ENCODE data around the gene KCTD16. TPM values are rescaled to one million over a fixed set of nuclear protein-coding genes. Genes with fewer than 3 reads are reported as not detected.

The KCTD16 gene
- total and polyA plus RNA-seq, 10 donors, result under 0.01 to 0.24 (median 0.17) TPM

DNA sequence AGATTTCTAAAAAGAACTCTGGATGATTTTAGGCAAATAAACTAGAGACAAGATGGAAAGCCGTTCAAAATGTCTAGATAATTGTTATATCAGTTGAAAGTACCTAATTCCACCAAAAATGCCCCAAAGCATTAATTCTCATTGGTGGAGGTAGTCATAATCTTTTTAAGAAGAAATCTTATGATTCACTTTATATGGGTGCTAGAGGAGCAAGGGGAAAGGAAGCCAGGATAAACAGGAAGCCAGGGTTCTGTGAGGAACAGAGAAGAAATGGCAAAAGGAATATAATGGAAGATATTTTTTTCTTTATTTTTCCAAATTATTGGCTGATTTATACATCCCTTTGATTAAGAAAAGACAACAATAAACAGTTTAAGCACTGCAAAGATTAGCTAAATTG, 8.0 kb upstream of the KCTD16 start:
- intact Hi-C loops (cut with DNase I; ENCODE audit: low total_unique reads), result no loop called here
- Histone ChIP-seq H3K27me3 (replicated peaks in 1 of 7) (no peaks in the 10 kb centered on the region), H3K27ac (no peak overlapping the region), H3K9me3 (no peaks in the 10 kb centered on the region), H3K4me3 (no peak overlapping the region), H3K4me1 (peaks cover 0 to 20% (median 5%) of the 10 kb centered on the region in 6 donors), H3K36me3 (peaks cover 0 to 100% (median 56%) of the 10 kb centered on the region in 6 donors)
- TF ChIP-seq POLR2A (IDR thresholded peaks at IDR 0.05) (no peak), CTCF (IDR thresholded peaks at IDR 0.05 in 8 of 11, conservative IDR thresholded peaks at IDR 0.05 in 3 of 11) (no peak), POLR2AphosphoS5 (IDR thresholded peaks at IDR 0.05) (no peak)
- DNase-seq, result no peak
- WGBS, 5 donors, result 94 to 100% (median 96%) methylated on average over 1 of the region's 1 CpG

GRCh38 chr5:144166696-144167095, 4.0 kb upstream of the KCTD16 start:
- Histone ChIP-seq H3K4me3 (no peak overlapping the region), H3K36me3 (peaks cover 0 to 76% (median 38%) of the 10 kb centered on the region in 6 donors), H3K4me1 (peaks cover 6 to 55% (median 33%) of the 10 kb centered on the region in 6 donors), H3K27ac (no peak overlapping the region), H3K27me3 (replicated peaks in 1 of 7) (no peaks in the 10 kb centered on the region), H3K9me3 (no peaks in the 10 kb centered on the region)
- no peak for DNase-seq
- WGBS, 5 donors, result 86 to 95% (median 93%) methylated on average over 1 of the region's 1 CpG
- intact Hi-C loops (cut with DNase I; ENCODE audit: low total_unique reads), result no loop called here
- TF ChIP-seq POLR2AphosphoS5 (IDR thresholded peaks at IDR 0.05), result no peak
- TF ChIP-seq CTCF (IDR thresholded peaks at IDR 0.05 in 8 of 11, conservative IDR thresholded peaks at IDR 0.05 in 3 of 11), result no peak
- TF ChIP-seq POLR2A (IDR thresholded peaks at IDR 0.05), result no peak

DNA sequence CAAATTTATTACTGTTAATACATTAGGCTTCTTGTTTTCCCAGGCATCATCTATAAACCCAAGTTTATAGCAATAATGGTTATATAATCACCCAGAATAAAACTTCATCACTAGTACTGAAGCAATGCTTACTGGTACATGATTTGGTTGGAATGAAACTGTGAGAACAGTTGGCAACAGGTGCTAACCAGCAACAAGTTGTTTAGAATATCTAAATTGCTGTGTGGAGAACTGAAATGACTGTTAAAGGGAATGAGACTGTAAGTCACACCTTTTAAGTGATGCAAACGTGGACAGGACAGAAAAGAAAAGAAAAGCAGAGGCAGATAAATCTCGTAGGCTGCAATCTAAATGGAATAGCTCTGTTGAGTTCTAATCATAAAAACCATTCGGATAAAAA, 2.7 kb upstream of the KCTD16 start:
- no peak for DNase-seq
- 73 to 91% (median 81%) methylated on average over 3 of the region's 3 CpGs for WGBS, 5 donors
- intact Hi-C loops (cut with DNase I; ENCODE audit: low total_unique reads), result no loop called here
- Histone ChIP-seq H3K9me3 (no peaks in the 10 kb centered on the region), H3K36me3 (peaks cover 0 to 63% (median 26%) of the 10 kb centered on the region in 6 donors), H3K4me1 (peaks cover 6 to 55% (median 33%) of the 10 kb centered on the region in 6 donors), H3K4me3 (no peak overlapping the region), H3K27ac (no peak overlapping the region), H3K27me3 (replicated peaks in 1 of 7) (no peaks in the 10 kb centered on the region)
- TF ChIP-seq POLR2AphosphoS5 (IDR thresholded peaks at IDR 0.05) (no peak), POLR2A (IDR thresholded peaks at IDR 0.05) (no peak), CTCF (IDR thresholded peaks at IDR 0.05 in 8 of 11, conservative IDR thresholded peaks at IDR 0.05 in 3 of 11) (no peak)

DNA sequence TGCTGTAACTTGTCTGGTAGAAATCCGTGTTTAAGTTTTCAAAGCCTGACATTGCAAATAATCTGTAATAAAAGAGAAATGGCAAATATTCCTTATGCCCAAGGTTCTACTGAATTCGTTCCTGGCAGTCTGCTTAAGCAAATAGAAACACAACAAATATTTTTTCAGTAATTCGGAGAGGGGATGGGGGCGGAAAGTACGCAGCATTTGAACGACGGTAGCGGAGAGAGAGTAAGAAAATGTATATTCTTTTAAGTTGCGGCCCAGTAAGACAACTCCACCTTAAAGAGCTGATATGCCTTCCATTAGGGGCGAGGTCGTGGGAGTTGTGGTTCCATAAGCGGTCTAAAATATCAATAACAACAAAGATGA, 783 bp upstream of the KCTD16 start:
- H3K9me3 ChIP-seq, result no peaks in the 10 kb centered on the region
- no peak for DNase-seq
- TF ChIP-seq POLR2A (IDR thresholded peaks at IDR 0.05) (no peak), POLR2AphosphoS5 (IDR thresholded peaks at IDR 0.05) (no peak), CTCF (IDR thresholded peaks at IDR 0.05 in 8 of 11, conservative IDR thresholded peaks at IDR 0.05 in 3 of 11) (no peak)
- peaks cover 6 to 55% (median 33%) of the 10 kb centered on the region in 6 donors for H3K4me1 ChIP-seq
- peak overlapping the region; percentile 59 to 79 (median 72) for H3K4me3 ChIP-seq
- H3K27ac ChIP-seq, result peak overlapping the region; percentile 80 to 89 (median 85)
- H3K36me3 ChIP-seq, result peaks cover 0 to 44% (median 9%) of the 10 kb centered on the region in 6 donors
- intact Hi-C loops (cut with DNase I; ENCODE audit: low total_unique reads), result no loop called here
- 3 to 7% (median 5%) methylated on average over 12 of the region's 12 CpGs for WGBS, 5 donors
- H3K27me3 ChIP-seq (replicated peaks in 1 of 7), result no peaks in the 10 kb centered on the region
